ENCODE measurements around the gene RTP2.

GRCh38 chr3:187685948-187686347 is 16.4 kb downstream of the RTP2 start:
- TF ChIP-seq CTCF (IDR thresholded peaks at IDR 0.05) (no peak), EZH2 (IDR thresholded peaks at IDR 0.05; ENCODE audit: borderline replicate concordance, insufficient read depth, low read depth, low read length, poor library complexity, severe bottlenecking) (no peak)

All from B cell (primary cell).